HS-27A (cell line): ENCODE measurements around the gene IRF4.

Source experiments
- DNase-seq: peaks from one replicate; pipeline ENCODE4 v3.0.0-alpha.2; 2012; ENCODE audit warnings: low read depth, missing footprints

The IRF4 gene

GRCh38 chr6:444653-445275 lies 53.2 kb downstream of the IRF4 start:
- DNase-seq, result no peak

DNA sequence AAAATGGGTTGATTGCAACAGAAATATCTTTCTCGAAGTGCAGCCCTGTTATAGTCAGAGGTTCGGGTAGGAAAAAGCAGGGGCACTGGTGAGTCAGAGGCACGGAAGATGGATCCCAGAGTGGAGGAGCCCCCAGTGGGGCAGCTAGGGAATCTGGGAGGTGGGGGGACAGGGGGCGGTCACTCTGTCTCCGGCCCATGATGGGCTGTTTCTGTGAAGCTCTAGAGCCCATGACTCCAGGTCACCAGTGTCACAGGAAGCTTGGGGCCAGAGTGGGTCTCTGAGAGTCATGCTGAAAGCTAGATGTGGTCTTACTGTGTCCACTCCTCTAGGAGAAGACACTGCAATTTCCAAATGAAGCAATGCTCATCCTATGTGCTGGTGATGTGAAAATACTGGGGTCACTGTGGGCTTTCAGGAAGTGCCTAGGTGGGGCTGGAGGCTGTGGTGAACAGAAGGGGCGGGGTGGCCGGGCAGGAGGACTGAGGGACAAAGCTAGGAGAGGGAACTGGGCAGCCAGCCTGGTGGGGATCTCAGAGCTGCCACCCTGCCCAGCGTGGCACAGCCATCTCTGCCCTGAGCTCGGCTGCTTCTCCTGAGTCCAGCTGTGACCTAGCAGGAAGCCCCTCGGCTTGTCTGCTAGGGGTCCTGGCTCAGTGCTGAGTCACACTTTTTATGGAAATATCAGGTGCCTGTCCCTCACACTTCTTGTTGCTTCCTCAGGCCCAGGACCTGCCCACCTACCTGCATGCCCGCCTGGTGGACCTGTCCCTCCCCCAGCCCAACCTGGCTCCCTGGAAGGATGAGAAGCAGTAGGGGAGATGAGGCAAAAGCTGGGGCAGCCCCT lies 54.2 kb downstream of the IRF4 start:
- DNase-seq, result no peak

- DNase-seq, result no peak
Measured at GRCh38 chr6:446418-447366, 55.1 kb downstream of the IRF4 start.

GRCh38 chr6:447381-448165 lies 56.0 kb downstream of the IRF4 start:
- DNase-seq, result no peak

- no peak for DNase-seq
Measured at GRCh38 chr6:448296-449056, 56.9 kb downstream of the IRF4 start.

- DNase-seq, result no peak
Measured at GRCh38 chr6:449057-449430, 57.5 kb downstream of the IRF4 start.

- no peak for DNase-seq
Measured at GRCh38 chr6:449486-450419, 58.2 kb downstream of the IRF4 start.

DNA sequence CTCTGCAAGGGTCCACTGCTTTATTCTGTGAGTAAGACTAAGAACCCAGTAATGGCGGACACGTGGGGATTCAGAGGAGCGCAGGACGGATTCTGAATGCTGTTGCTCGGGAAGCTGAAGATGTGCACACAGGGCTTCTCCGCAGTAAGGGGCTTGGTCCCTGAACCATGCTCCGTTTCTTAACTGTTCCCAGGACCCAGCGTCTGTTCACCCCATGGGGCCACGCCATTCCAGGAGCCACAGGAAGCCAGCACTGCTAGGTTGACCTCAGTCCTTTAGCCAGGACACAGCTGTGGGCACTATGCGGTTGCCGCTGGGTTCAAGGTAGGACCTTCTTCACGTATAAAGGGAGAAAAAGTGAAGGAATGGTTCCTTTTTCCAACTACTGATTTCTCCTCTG lies 59.8 kb downstream of the IRF4 start:
- DNase-seq, result no peak

- DNase-seq, result no peak
Measured at GRCh38 chr6:451847-452246, 60.3 kb downstream of the IRF4 start.

GRCh38 chr6:452301-453067 lies 60.9 kb downstream of the IRF4 start:
- DNase-seq, result no peak

- no peak for DNase-seq
Measured at GRCh38 chr6:453152-453551, 61.6 kb downstream of the IRF4 start.

- DNase-seq, result no peak
Measured at GRCh38 chr6:454148-454991, 62.8 kb downstream of the IRF4 start.

DNA sequence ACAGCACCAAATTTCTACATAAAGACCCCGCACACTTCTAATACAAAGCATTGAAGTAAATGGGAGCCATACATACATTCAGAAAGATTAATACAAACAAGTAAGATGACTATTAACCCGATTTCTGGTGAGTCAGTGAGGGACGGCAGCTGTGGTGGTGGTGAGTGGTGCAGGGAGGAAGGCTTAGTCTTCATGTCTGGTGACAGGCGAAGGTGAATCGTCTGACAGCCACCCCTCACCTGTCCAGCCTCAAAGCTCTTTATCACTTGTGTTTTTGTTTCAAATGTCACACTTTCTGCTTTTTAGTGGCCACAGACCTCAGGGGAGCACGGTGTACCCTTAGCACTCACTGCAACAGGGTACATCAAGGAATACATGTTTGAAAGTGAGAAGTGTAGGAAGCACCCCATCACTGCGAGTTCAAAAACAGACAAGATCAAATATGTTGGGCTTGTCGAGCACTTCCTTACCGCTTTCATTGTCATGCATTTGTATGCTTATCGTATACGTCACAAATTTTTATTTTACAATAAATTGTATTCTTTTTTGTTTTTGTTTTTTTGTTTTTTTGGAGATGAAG lies 63.5 kb downstream of the IRF4 start:
- no peak for DNase-seq

DNA sequence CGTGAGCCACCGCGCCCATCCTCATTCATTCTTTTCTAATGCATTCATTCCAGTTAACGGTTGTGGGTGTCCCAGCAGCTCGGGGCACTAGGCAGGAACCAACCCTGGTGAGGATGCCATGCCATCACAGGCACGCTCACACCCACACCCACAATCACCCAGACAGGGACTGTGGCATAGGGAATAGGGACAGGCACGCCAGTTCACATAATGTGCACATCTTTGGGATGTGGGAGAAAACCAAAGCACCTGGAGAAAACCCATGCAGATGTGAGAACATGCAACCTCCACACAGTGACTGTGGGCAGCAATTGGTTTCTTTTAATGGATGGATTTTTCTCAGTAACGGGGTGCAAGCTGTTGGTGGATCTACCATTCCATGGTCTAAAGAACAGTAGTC lies 64.3 kb downstream of the IRF4 start:
- no peak for DNase-seq

GRCh38 chr6:456358-456867 lies 64.9 kb downstream of the IRF4 start:
- no peak for DNase-seq

GRCh38 chr6:456887-457286 lies 65.3 kb downstream of the IRF4 start:
- no peak for DNase-seq
